ENCODE measurements around the gene CEP131.

CEP131 gene

GRCh38 chr17:81160306-81160705 lies 62.5 kb downstream of the CEP131 start:
- no peak overlapping the region for H3K27ac ChIP-seq
- POLR2A ChIA-PET (ENCODE audit: low non-redundant PET): no interaction called here
- TF ChIP-seq, protein P1, sequence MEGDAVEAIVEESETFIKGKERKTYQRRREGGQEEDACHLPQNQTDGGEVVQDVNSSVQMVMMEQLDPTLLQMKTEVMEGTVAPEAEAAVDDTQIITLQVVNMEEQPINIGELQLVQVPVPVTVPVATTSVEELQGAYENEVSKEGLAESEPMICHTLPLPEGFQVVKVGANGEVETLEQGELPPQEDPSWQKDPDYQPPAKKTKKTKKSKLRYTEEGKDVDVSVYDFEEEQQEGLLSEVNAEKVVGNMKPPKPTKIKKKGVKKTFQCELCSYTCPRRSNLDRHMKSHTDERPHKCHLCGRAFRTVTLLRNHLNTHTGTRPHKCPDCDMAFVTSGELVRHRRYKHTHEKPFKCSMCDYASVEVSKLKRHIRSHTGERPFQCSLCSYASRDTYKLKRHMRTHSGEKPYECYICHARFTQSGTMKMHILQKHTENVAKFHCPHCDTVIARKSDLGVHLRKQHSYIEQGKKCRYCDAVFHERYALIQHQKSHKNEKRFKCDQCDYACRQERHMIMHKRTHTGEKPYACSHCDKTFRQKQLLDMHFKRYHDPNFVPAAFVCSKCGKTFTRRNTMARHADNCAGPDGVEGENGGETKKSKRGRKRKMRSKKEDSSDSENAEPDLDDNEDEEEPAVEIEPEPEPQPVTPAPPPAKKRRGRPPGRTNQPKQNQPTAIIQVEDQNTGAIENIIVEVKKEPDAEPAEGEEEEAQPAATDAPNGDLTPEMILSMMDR (conservative IDR thresholded peaks at IDR 0.05; ENCODE audit: low read depth): no peak
- CTCF ChIA-PET: no interaction called here
- DNase-seq (ENCODE audit: low spot score): no peak

- H3K27ac ChIP-seq: no peak overlapping the region
- POLR2A ChIA-PET (ENCODE audit: low non-redundant PET): no interaction called here
- TF ChIP-seq, protein P1 (conservative IDR thresholded peaks at IDR 0.05; ENCODE audit: low read depth): no peak
These were observed 63.0 kb downstream of the CEP131 start for GRCh38 chr17:81159611-81160265.

GRCh38 chr17:81158688-81159590 lies 63.8 kb downstream of the CEP131 start:
- POLR2A ChIA-PET (ENCODE audit: low non-redundant PET): no interaction called here
- no peak overlapping the region for H3K27ac ChIP-seq
- CTCF ChIA-PET: no interaction called here
- no peak for DNase-seq (ENCODE audit: low spot score)
- TF ChIP-seq, protein P1 (conservative IDR thresholded peaks at IDR 0.05; ENCODE audit: low read depth): no peak

More at GRCh38 chr17:81159611-81160265, 63.0 kb downstream of the CEP131 start:
- no peak for DNase-seq (ENCODE audit: low spot score)
- CTCF ChIA-PET: no interaction called here

DNA sequence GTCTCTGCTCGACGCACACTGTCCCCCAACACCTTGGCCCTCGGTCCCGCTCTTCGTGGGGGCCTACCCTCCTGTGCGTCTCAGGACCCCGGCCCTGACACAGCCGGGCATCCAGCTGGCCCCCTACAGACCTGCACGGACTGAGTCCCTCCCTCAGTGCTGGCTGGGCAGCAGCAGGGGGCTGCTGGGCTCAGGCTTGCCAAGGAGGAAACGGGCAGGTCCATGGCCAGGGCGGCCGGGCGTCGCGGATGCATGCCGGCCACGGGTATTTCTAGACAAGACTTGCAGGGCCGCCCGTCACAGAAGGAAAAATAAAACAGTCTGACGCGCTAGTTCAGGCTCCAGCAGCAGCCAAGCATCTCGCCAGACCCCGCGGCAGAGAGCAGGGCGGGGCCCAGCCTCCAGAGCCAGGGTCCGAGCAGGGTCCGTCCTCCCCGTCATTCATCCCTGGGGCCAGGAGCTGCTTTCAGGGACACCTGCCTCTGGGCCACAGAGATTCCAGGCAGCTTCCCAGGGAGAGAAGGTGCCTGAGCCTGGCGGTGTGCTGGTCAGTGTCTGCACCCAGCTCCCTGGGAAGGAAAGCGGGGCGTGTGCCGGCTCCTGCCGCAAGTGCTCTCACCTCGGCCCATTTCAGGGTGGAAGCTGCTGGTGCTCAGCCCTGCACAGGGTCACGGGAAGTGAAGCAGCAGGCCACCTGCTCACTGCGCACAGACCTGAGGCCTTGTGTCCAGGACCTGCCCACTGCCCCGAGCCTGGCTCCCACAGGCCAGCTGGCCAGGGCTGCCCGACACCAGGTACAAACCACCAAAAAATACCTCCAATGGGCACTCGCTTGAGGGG lies 64.7 kb downstream of the CEP131 start:
- TF ChIP-seq, protein P1 (conservative IDR thresholded peaks at IDR 0.05; ENCODE audit: low read depth): no peak
- no peak overlapping the region for H3K27ac ChIP-seq
- CTCF ChIA-PET: no interaction called here
- POLR2A ChIA-PET (ENCODE audit: low non-redundant PET): no interaction called here
- DNase-seq (ENCODE audit: low spot score): no peak

GRCh38 chr17:81156866-81157805 lies 65.6 kb downstream of the CEP131 start:
- no peak overlapping the region for H3K27ac ChIP-seq
- ChIA-PET POLR2A (ENCODE audit: low non-redundant PET) (no interaction called here), CTCF (no interaction called here)
- TF ChIP-seq, protein P1 (conservative IDR thresholded peaks at IDR 0.05; ENCODE audit: low read depth): no peak
- DNase-seq (ENCODE audit: low spot score): no peak
